ENCODE data around the gene SEPHS2. TPM values are rescaled to one million over a fixed set of nuclear protein-coding genes. Genes with fewer than 3 reads are reported as not detected.
"Not testable (repeated sequence)": the region's sequence is repeated elsewhere in the genome, so short reads cannot be mapped to it uniquely, and the experiment has no call there.

The SEPHS2 gene
- total RNA-seq, 4 donors from 2014 or later, result 16.8 to 26.2 (median 22.2) TPM

DNA sequence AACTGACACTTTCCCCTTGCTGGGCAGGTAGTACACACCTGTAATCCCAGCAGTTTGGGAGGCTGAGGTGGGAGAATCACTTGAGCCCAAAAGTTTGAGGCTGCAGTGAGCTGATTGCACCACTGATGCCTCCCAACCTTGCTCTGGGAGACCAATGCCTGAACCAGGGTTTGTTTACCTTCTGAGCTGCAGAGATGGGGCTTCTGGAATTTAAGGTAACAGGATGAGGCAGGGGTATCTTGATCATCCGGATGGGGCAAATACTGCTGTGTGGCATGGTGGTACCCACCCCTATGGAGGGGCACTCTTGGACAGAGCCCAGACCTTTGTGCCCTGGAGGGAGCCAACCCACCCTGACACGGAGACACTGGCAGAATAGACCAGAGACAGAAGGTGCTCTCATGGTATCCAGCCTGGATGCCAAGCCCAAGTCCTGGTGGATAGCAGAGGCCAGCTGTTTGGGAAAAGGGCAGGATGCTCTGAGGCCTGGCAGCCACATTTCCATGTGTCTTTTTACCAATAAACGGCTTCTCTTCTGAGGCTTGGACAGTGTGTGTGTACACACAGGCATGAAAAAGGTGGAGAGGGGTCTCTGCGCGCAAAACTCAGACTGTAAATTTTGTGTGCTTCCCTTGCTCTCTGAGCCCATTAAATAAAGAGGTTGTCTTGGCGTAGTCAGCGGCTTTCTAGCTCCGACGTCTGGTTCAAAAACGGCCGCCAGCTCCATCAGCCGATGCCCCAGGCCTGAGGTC, 46.1 kb downstream of the SEPHS2 start:
- peaks cover 34% of the 10 kb centered on the region for H3K4me1 ChIP-seq
- H3K4me3 ChIP-seq, result peak overlapping the region; percentile 65
- no peaks in the 10 kb centered on the region for H3K27me3 ChIP-seq
- DNase-seq (ENCODE audit: low spot score in 2 of 2), result no peak
- H3K36me3 ChIP-seq, result peaks cover 11% of the 10 kb centered on the region
- H3K9me3 ChIP-seq, result no peaks in the 10 kb centered on the region
- 10% methylated on average over 10 of the region's 12 CpGs for whole genome bisulfite sequencing
- peak overlapping the region; percentile 67 for H3K27ac ChIP-seq
- TF ChIP-seq CTCF (IDR thresholded peaks at IDR 0.05), result no peak
- no peak for TF ChIP-seq POLR2AphosphoS5 (IDR thresholded peaks at IDR 0.05)
- no peak for TF ChIP-seq EP300 (IDR thresholded peaks at IDR 0.05)
- no peak for TF ChIP-seq POLR2A (IDR thresholded peaks at IDR 0.05)

GRCh38 chr16:30398661-30399434, 46.8 kb downstream of the SEPHS2 start:
- peaks cover 11% of the 10 kb centered on the region for H3K36me3 ChIP-seq
- H3K9me3 ChIP-seq, result no peaks in the 10 kb centered on the region
- no peak for DNase-seq (ENCODE audit: low spot score in 2 of 2)
- no peaks in the 10 kb centered on the region for H3K27me3 ChIP-seq
- H3K4me3 ChIP-seq, result no peak overlapping the region
- peaks cover 41% of the 10 kb centered on the region for H3K4me1 ChIP-seq
- no peak overlapping the region for H3K27ac ChIP-seq
- WGBS, result 74% methylated on average over 16 of the region's 23 CpGs
- TF ChIP-seq CTCF (IDR thresholded peaks at IDR 0.05) (no peak), POLR2A (IDR thresholded peaks at IDR 0.05) (no peak), EP300 (IDR thresholded peaks at IDR 0.05) (no peak), POLR2AphosphoS5 (IDR thresholded peaks at IDR 0.05) (no peak)

DNA sequence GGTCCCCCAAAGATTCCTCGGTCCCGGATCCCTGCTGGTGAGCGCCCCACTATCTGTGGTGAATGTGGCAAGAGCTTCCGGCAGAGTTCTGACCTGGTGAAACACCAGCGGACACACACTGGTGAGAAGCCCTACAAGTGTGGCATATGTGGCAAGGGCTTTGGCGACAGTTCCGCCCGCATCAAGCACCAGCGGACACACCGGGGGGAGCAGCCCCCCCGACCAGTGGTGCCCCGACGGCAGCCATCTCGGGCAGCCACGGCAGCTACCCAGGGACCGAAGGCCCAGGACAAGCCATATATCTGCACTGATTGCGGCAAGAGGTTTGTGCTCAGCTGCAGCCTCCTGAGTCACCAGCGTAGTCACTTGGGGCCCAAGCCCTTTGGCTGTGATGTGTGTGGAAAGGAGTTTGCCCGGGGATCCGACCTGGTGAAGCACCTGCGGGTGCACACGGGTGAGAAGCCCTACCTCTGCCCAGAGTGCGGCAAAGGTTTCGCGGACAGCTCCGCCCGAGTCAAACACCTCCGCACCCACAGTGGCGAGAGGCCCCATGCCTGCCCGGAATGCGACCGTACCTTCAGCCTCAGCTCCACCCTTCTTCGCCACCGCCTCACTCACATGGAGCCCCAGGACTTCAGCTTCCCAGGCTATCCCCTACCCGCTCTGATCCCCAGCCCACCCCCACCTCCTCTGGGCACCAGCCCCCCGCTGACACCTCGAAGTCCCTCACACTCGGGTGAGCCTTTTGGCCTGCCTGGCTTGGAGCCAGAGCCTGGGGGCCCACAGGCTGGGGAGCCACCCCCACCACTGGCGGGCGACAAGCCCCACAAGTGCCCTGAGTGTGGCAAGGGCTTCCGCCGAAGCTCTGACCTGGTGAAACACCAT, 47.7 kb downstream of the SEPHS2 start:
- no peaks in the 10 kb centered on the region for H3K27me3 ChIP-seq
- no peak overlapping the region for H3K27ac ChIP-seq
- peaks cover 41% of the 10 kb centered on the region for H3K4me1 ChIP-seq
- DNase-seq (ENCODE audit: low spot score in 2 of 2), result no peak
- no peak for TF ChIP-seq POLR2A (IDR thresholded peaks at IDR 0.05)
- no peak for TF ChIP-seq POLR2AphosphoS5 (IDR thresholded peaks at IDR 0.05)
- no peak for TF ChIP-seq EP300 (IDR thresholded peaks at IDR 0.05)
- TF ChIP-seq CTCF (IDR thresholded peaks at IDR 0.05), result no peak
- no peaks in the 10 kb centered on the region for H3K9me3 ChIP-seq
- no peak overlapping the region for H3K4me3 ChIP-seq
- peaks cover 11% of the 10 kb centered on the region for H3K36me3 ChIP-seq
- 93% methylated on average over 25 of the region's 42 CpGs for WGBS

DNA sequence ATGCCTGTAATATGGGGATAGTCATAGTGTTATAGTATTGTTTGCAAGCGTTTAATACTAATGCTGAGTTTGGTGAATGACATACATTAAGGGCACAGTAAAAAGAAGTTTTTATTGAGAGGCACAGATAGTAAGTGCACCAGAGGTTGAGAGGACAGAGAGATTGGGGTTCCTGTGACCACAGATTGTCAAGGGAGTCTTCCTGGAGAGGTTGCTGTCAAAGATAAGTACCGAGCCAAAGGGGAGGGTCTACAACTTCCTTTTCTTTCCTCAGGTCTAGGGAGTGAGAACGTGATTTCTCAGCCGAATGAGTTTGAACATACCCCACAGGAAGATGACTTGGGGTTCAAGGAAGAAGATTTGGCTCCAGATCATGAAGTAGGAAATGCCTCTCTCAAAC, 48.6 kb downstream of the SEPHS2 start:
- TF ChIP-seq POLR2AphosphoS5 (IDR thresholded peaks at IDR 0.05), result no peak
- TF ChIP-seq POLR2A (IDR thresholded peaks at IDR 0.05), result no peak
- no peak for TF ChIP-seq EP300 (IDR thresholded peaks at IDR 0.05)
- no peak for TF ChIP-seq CTCF (IDR thresholded peaks at IDR 0.05)
- WGBS, result 78% methylated on average over 4 of the region's 4 CpGs
- no peak for DNase-seq (ENCODE audit: low spot score in 2 of 2)
- peaks cover 11% of the 10 kb centered on the region for H3K36me3 ChIP-seq
- H3K4me3 ChIP-seq, result no peak overlapping the region
- H3K4me1 ChIP-seq, result peaks cover 41% of the 10 kb centered on the region
- H3K27me3 ChIP-seq, result no peaks in the 10 kb centered on the region
- H3K9me3 ChIP-seq, result no peaks in the 10 kb centered on the region
- H3K27ac ChIP-seq, result no peak overlapping the region

GRCh38 chr16:30396627-30397026, 49.0 kb downstream of the SEPHS2 start:
- H3K4me3 ChIP-seq, result not testable (repeated sequence)

More at GRCh38 chr16:30396627-30397026, 49.0 kb downstream of the SEPHS2 start:
- Histone ChIP-seq H3K36me3 (peaks cover 11% of the 10 kb centered on the region), H3K4me1 (peaks cover 41% of the 10 kb centered on the region)
- not testable (repeated sequence) for H3K9me3 ChIP-seq; DNase-seq (ENCODE audit: low spot score in 2 of 2); H3K27ac ChIP-seq; H3K27me3 ChIP-seq
- WGBS, result 71% methylated on average over 4 of the region's 4 CpGs

All from suprapubic skin (tissue), 4 donors.